Fibroblast of mammary gland (primary cell): ENCODE measurements around the gene DUXA.

Experiments
- DNase-seq: peaks from one replicate; pipeline ENCODE4 v3.0.0-alpha.2; 2010; ENCODE audit warnings: low read depth
- H3K4me3 ChIP-seq: 2 replicates; pipeline ENCODE4 v1.5.1; 2011; ENCODE audit warnings: low read depth, mild to moderate bottlenecking, low read length, moderate library complexity; ENCODE audit not compliant: control insufficient read depth
- CTCF ChIP-seq: conservative IDR thresholded peaks from 2 replicates; pipeline ENCODE4 v1.5.1; 2011; ENCODE audit warnings: low read depth, low read length, inconsistent platforms; ENCODE audit not compliant: control insufficient read depth, insufficient read depth

DUXA gene

GRCh38 chr19:57191141-57192076 lies 24.1 kb upstream of the DUXA start, which contains the start of gene ZNF264:
Gene ZNF264 (plus strand): TSS chr19:57191500. CDS start chr19:57191914, 414 bp downstream.
- peak within 1 kb of the TSS; percentile 91 for H3K4me3 ChIP-seq
- DNase-seq: peak; percentile 89
- no peak for TF ChIP-seq CTCF

GRCh38 chr19:57190301-57190700 lies 23.0 kb upstream of the DUXA start:
- DNase-seq: no peak
- H3K4me3 ChIP-seq: no peak overlapping the region
- no peak for TF ChIP-seq CTCF

DNA sequence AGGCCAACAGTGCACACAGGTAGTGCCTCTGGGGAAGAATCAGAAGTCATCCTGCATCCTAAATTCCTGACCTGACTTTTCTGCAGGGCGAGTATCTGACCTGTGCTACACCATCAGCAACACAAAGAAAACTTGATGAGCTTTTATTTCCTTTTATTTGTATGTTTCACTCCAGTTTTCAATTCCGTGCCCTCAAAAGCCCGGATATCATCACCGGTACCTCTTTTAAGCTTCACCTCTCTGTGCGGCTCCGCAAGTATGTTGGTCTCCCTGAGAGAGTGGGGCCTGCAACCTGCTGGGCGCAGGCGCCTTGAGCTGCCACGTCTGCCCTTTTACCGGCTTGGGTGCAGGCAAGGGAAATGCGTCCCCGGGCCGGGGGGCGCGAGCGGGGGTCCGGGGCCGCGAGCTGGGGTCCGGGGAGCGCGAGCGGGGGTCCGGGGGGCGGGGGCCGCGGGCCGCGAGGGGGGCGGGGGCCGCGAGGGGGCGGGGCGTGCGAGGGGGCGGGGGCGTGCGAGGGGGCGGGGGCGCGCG lies 4.3 kb upstream of the DUXA start:
- peak; percentile 17 for DNase-seq
- peak overlapping the region; percentile 24 for H3K4me3 ChIP-seq
- TF ChIP-seq CTCF: no peak

DNA sequence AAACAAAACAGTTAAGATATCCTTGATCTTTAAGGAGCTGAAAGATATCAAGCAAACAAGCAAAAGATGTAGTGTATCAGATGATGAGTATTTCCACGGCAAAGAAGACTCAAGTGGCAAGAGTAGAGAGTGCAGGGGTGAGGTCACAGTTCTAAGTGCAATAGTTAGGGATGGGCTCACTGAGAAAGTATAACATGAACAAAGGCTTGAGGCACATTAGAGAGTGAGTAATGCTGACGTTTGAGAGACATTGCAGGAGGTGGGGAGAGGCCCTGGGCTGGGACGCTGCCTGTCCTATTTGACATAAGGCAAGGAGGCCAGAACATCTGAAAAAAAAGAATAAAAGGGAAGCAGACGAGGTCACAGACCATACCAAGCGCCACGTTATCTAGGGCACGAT lies 1.4 kb downstream of the DUXA start:
- TF ChIP-seq CTCF: no peak
- H3K4me3 ChIP-seq: no peak overlapping the region
- no peak for DNase-seq

- TF ChIP-seq CTCF: no peak
- H3K4me3 ChIP-seq: no peak overlapping the region
- DNase-seq: no peak
Observed at GRCh38 chr19:57161985-57162539, 5.2 kb downstream of the DUXA start.

- no peak overlapping the region for H3K4me3 ChIP-seq
- no peak for TF ChIP-seq CTCF
- DNase-seq: no peak
Observed at GRCh38 chr19:57152921-57153320, 14.4 kb downstream of the DUXA start.
